ENCODE results near the gene UTP15. TPM values are rescaled to one million over a fixed set of nuclear protein-coding genes. Genes with fewer than 3 reads are reported as not detected.

UTP15 gene
- total and polyA plus RNA-seq, 2 of the 4 experiments (the other 2 are of a cell fraction): 11.4 to 28.0 TPM

- H4K5ac ChIP-seq (ENCODE audit: low read depth, low read length): no peak overlapping the region
Measured at GRCh38 chr5:73528248-73528647, 37.3 kb upstream of the UTP15 start.

More at GRCh38 chr5:73528248-73528647, 37.3 kb upstream of the UTP15 start:
- H3K4me3 ChIP-seq (ENCODE audit: insufficient read depth, low read depth, low read length): no peak overlapping the region
- TF ChIP-seq CTCF (conservative IDR thresholded peaks at IDR 0.05; ENCODE audit: low read depth, low read length): no peak
- TF ChIP-seq FOS (IDR thresholded peaks at IDR 0.05; ENCODE audit: low read depth, low read length): no peak
- TF ChIP-seq RCOR1 (IDR thresholded peaks at IDR 0.05; ENCODE audit: insufficient replicate concordance, low read length): no peak
- TF ChIP-seq USF2 (IDR thresholded peaks at IDR 0.05; ENCODE audit: low read depth, low read length): no peak
- TF ChIP-seq CHD1 (IDR thresholded peaks at IDR 0.05; ENCODE audit: low read depth, low read length): no peak
- TF ChIP-seq NFE2L2 (IDR thresholded peaks at IDR 0.05; ENCODE audit: low read depth, low read length): no peak
- no peak for TF ChIP-seq CEBPB (IDR thresholded peaks at IDR 0.05; ENCODE audit: low read depth, low read length)
- H3K27me3 ChIP-seq (ENCODE audit: control insufficient read depth, insufficient read depth, low read length): no peaks in the 10 kb centered on the region
- H4K91ac ChIP-seq (ENCODE audit: insufficient read depth, low read depth, low read length): no peak overlapping the region
- DNase-seq (no peak), ATAC-seq (ENCODE audit: low read depth) (no peak)
- POLR2A ChIA-PET (ENCODE audit: unreplicated experiment): no interaction called here
- no peak overlapping the region for H2BK15ac ChIP-seq (ENCODE audit: low read depth, low read length)
- no peaks in the 10 kb centered on the region for H3K9me3 ChIP-seq (ENCODE audit: control insufficient read depth, insufficient read depth, low read length)
- no peak overlapping the region for H3K14ac ChIP-seq (replicated peaks; ENCODE audit: low read depth, low read length)
- H2BK120ac ChIP-seq (ENCODE audit: low read depth, low read length): no peak overlapping the region
- H2AK5ac ChIP-seq (ENCODE audit: low read depth, low read length): no peak overlapping the region
- in situ Hi-C loops (cut with MboI; ENCODE audit: low sequenced_read_pairs) (no loop called here), intact Hi-C loops (cut with micrococcal nuclease) (no loop called here), dilution Hi-C loops (cut with HindIII; ENCODE audit: low sequenced_read_pairs, unreplicated experiment) (no loop called here)
- no peak overlapping the region for H3K9ac ChIP-seq (ENCODE audit: low read depth, low read length)
- H4K8ac ChIP-seq (ENCODE audit: low read depth in 2 of 2, low read length in 2 of 2): no peak overlapping the region
- CTCF ChIA-PET: no interaction called here
- H3K9me1 ChIP-seq (ENCODE audit: insufficient read depth, low read length): peaks cover 4% of the 10 kb centered on the region; the same call in 1 of the 2 replicates
- no peak overlapping the region for H2AFZ ChIP-seq (replicated peaks; ENCODE audit: low read length, poor library complexity)
- H2BK20ac ChIP-seq (ENCODE audit: low read depth, low read length): no peak overlapping the region
- BruUV-seq (replicated peaks): no TSS peak
- H3K79me1 ChIP-seq (ENCODE audit: low read depth in 1 of 2, low read length in 2 of 2): no peaks in the 10 kb centered on the region
- no CpG with 5 or more reads among the region's 3 CpGs for WGBS, 2 experiments (ENCODE audit: extremely low coverage in 2 of 2, insufficient read length in 1 of 2)
- no peak overlapping the region for H3K4me2 ChIP-seq (ENCODE audit: low read depth, low read length)
- no peak overlapping the region for H3K27ac ChIP-seq (ENCODE audit: insufficient read depth, low read length)
- no peak overlapping the region for H2BK5ac ChIP-seq (ENCODE audit: low read depth, low read length, poor library complexity, severe bottlenecking)
- no peak overlapping the region for H3K18ac ChIP-seq (ENCODE audit: low read depth, low read length)
- H3K4me1 ChIP-seq (ENCODE audit: control insufficient read depth, insufficient read depth, low read length): peaks cover 10% of the 10 kb centered on the region
- H3K36me3 ChIP-seq (ENCODE audit: control insufficient read depth, insufficient read depth, low read length): no peaks in the 10 kb centered on the region
- no peak overlapping the region for H3K23ac ChIP-seq (ENCODE audit: low read depth, low read length)
- no peaks in the 10 kb centered on the region for H4K20me1 ChIP-seq (ENCODE audit: insufficient read depth, low read length)
- no peak overlapping the region for H3K56ac ChIP-seq (ENCODE audit: extremely low read depth, insufficient read depth, low read length)
- H2AK9ac ChIP-seq (replicated peaks; ENCODE audit: low read depth, low read length, poor library complexity): no peak overlapping the region
- no peak overlapping the region for H3K4ac ChIP-seq (ENCODE audit: low read depth, low read length)

All from IMR-90 (cell line).